ENCODE results near the gene SYT15. TPM values are rescaled to one million over a fixed set of nuclear protein-coding genes. Genes with fewer than 3 reads are reported as not detected.
"Not testable (repeated sequence)": the region's sequence is repeated elsewhere in the genome, so short reads cannot be mapped to it uniquely, and the experiment has no call there.

Gene SYT15
- 10 to 100 TPM in 2 of 4 donors, 1 to 10 TPM in 2; 3.0 to 22.8 (median 14.0) TPM for total RNA-seq

DNA sequence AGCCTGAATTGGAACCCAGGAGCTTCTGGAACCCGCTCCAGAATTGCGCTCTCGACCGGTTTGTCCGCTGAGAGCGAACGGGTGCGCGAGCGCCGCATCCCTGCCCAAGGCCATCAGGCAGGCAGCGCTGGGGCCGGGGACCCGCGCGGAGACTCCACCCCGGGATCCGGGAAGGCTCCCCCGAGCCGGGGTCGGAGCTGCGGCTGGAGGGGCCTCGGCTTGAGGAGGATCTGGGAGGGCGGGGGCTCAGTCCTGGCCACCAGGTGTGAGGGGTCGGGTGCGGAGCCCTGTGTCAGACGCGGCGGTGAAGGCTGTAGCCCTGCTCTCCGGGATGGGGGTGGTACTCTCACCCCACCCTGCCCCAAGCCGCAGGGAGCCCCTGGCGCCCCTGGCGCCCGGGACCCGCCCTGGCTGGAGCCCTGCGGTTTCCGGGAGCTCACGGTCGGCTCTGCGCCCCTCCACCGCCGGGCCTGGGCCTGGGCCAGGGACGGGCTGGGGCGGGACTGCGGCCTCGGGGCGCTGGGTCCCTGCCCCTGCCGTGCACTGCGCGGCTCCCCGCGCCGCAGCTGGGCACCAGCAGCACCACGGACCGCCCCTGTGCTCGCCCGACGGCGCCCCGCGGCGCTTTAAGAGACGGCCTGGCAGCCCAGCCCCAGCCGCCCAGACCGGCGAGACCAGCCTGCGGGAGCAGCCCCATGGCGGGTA lies at the start of gene SYT15:
SYT15 (plus strand) TSS at position 655 of the 705 bp plus-strand sequence; CDS start at position 696, 41 bp downstream.
- H3K27ac ChIP-seq; H3K36me3 ChIP-seq; H3K9me3 ChIP-seq; H3K4me1 ChIP-seq; intact Hi-C loops (cut with DNase I; ENCODE audit: low total_unique reads); DNase-seq; H3K4me3 ChIP-seq; H3K27me3 ChIP-seq: not testable (repeated sequence)

DNA sequence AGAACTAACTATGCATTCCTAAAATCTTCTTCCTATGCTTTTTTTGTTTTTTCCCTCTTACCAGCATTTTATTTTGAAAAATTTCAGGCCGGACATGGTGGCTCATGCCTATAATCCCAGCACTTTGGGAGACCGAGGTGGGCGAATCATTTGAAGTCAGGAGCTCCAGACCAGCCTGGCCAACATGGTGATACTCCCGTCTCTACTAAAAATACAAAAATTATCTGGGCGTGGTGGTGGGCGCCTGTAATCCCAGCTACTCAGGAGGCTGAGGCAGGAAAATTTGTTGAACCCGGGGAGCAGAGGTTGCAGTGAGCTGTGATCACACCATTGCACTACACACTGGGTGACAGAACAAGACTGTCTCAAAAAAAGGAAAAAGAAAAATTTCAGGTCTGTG lies 49.2 kb upstream of the SYT15 start:
- H3K27ac ChIP-seq; DNase-seq; H3K9me3 ChIP-seq; H3K36me3 ChIP-seq; intact Hi-C loops (cut with DNase I; ENCODE audit: low total_unique reads); H3K4me1 ChIP-seq; H3K27me3 ChIP-seq; H3K4me3 ChIP-seq: not testable (repeated sequence)

DNA sequence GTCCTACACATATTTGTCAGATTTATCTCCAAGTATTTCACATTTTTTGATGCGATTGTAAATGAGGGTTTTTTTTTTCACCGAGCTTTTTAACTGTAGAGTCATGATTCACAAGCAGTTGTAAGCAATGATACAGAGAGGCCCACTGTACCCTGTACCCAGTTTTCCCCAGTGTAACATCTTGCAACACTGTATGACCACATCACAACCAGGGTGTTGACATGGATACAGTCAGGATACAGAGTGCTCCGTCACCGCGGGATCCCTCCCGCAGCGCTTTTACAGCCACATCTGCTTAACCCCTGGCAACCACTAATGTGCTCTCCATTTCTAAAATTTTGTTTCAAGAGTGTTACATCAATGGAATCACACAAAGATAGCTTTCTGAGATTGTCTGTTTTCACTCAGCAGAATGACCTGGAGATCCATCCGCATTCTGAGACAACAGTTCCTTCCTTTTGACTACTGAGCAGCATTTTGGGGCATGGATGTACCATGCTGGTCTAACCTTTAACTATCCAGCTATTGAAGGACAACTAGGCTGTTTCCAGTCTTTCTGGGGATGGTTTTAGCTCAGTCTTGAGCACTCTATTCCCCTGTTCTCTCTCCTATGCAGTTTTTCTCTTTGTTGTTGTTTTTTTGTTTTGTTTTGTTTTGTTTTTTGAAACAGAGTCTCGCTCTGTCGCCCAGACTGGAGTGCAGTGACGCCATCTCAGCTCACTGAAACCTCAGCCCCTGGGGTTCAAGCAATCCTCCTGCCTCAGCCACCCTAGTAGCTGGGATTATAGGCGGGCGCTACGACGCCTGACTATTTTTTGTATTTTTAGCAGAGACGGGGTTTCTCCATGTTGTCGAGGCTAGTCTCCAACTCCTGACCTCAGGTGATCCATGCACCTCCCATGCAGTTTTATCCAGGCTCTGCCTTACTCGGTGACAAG lies 48.4 kb upstream of the SYT15 start:
- H3K4me3 ChIP-seq: no peak overlapping the region
- H3K4me1 ChIP-seq: no peaks in the 10 kb centered on the region
- H3K36me3 ChIP-seq: no peaks in the 10 kb centered on the region
- H3K27me3 ChIP-seq: no peaks in the 10 kb centered on the region
- no peak for TF ChIP-seq POLR2A (IDR thresholded peaks at IDR 0.05)
- TF ChIP-seq, protein P1, sequence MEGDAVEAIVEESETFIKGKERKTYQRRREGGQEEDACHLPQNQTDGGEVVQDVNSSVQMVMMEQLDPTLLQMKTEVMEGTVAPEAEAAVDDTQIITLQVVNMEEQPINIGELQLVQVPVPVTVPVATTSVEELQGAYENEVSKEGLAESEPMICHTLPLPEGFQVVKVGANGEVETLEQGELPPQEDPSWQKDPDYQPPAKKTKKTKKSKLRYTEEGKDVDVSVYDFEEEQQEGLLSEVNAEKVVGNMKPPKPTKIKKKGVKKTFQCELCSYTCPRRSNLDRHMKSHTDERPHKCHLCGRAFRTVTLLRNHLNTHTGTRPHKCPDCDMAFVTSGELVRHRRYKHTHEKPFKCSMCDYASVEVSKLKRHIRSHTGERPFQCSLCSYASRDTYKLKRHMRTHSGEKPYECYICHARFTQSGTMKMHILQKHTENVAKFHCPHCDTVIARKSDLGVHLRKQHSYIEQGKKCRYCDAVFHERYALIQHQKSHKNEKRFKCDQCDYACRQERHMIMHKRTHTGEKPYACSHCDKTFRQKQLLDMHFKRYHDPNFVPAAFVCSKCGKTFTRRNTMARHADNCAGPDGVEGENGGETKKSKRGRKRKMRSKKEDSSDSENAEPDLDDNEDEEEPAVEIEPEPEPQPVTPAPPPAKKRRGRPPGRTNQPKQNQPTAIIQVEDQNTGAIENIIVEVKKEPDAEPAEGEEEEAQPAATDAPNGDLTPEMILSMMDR (IDR thresholded peaks at IDR 0.05): no peak
- intact Hi-C loops (cut with DNase I; ENCODE audit: low total_unique reads): no loop called here
- no peak for DNase-seq
- H3K9me3 ChIP-seq: peaks cover 0 to 4% of the 10 kb centered on the region in 2 donors
- H3K27ac ChIP-seq: no peak overlapping the region

DNA sequence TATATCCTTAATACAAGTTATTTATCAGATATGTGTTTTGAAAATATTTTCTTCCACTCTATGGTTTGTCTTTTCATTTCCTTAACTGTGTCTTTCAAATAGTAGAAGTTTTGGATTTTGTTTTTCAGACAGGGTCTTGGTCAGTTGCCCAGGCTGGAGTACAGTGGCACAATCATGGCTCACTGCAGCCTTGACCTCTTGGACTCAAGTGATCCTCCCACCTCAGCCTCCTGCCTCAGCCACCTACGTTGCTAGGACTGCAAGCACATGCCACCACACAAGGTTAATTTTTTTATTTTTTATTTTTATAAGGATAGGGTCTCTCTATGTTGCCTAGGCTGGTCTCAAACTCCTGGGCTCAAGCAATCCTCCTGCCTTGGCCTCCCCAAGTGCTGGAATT lies 46.7 kb upstream of the SYT15 start:
- H3K4me3 ChIP-seq; H3K27ac ChIP-seq; H3K9me3 ChIP-seq; H3K36me3 ChIP-seq; intact Hi-C loops (cut with DNase I; ENCODE audit: low total_unique reads); DNase-seq; H3K27me3 ChIP-seq; H3K4me1 ChIP-seq: not testable (repeated sequence)

DNA sequence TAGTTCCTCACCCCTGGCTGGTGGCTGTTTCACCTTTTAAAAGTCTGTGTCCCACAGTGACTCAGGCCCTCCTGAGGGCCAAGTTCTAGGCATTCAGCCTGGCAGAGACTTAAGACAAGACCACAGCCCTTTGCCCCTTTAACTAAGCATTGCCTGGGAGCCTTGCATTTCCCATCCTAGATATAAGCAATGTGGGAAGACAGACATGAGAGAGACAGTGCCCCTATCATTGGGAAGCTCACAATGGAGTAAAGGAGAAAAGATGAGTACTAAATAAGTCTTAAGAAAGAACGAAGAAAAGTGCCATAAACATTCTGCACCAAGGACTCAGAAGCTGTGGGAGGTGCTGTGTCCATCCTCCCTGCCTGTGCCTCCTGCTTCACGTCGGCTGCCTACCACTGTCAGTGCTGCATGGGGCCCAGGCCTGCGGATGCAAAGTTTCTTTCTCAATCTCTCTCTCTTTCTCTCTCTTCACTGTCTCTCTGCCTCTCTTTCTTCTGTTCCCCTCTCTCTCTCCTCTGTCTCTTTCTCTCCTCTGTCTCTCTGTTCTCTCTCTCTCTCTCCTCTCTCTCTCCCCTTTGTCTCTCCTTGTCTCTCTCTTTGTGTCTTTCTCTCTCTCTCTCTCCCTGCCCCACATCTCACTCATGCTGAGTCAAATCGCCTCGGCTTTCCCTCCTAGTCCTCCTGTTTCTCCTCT lies 44.0 kb upstream of the SYT15 start:
- Histone ChIP-seq H3K36me3 (no peaks in the 10 kb centered on the region), H3K27me3 (no peaks in the 10 kb centered on the region), H3K4me3 (no peak overlapping the region), H3K27ac (no peak overlapping the region), H3K9me3 (peaks cover 0 to 4% of the 10 kb centered on the region in 2 donors), H3K4me1 (no peaks in the 10 kb centered on the region)
- TF ChIP-seq, protein P1 (IDR thresholded peaks at IDR 0.05): no peak
- no peak for TF ChIP-seq POLR2A (IDR thresholded peaks at IDR 0.05)
- intact Hi-C loops (cut with DNase I; ENCODE audit: low total_unique reads): no loop called here
- no peak for DNase-seq

DNA sequence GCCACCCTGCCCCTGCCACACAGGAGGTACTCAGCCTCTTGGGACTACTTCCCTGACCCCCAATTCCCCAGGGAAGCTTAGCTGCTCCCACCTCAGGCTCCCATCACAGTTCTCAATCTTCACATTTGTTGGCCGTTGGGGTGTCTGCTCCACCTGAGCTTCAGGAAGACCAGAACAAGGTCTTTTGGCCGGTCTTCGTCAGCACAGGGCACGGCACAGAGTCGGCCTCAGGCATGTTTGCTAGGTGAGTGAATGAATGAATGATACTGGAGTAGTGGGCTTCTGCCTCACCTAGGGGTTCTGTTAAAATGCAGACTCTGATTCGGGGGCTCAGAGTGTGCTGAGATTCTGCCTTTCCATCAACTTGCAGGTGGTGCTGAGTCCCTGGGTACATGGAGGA lies 42.8 kb upstream of the SYT15 start:
- Histone ChIP-seq H3K27me3 (peaks cover 0 to 2% of the 10 kb centered on the region in 2 donors), H3K4me1 (no peaks in the 10 kb centered on the region), H3K27ac (no peak overlapping the region), H3K9me3 (peaks cover 0 to 4% of the 10 kb centered on the region in 2 donors), H3K4me3 (no peak overlapping the region), H3K36me3 (no peaks in the 10 kb centered on the region)
- no peak for DNase-seq
- TF ChIP-seq, protein P1 (IDR thresholded peaks at IDR 0.05): no peak
- no peak for TF ChIP-seq POLR2A (IDR thresholded peaks at IDR 0.05)
- intact Hi-C loops (cut with DNase I; ENCODE audit: low total_unique reads): no loop called here
